VCaP (cell line): Measurements from ENCODE around the gene OLR1.

ENCODE experiments used
- H3K27ac ChIP-seq: fragments of 450-650 bp; 2 replicates; pipeline ENCODE4 v1.5.1; 2017
- CTCF ChIP-seq: fragments of 450-650 bp; conservative IDR thresholded peaks from 2 replicates; pipeline ENCODE4 v1.5.1; 2017; ENCODE audit warnings: mild to moderate bottlenecking, moderate library complexity

OLR1 gene

GRCh38 chr12:10186299-10186698 lies 14.4 kb upstream of the OLR1 start:
- no peak overlapping the region for H3K27ac ChIP-seq

GRCh38 chr12:10184261-10184843 lies 12.4 kb upstream of the OLR1 start:
- TF ChIP-seq CTCF: no peak
- no peak overlapping the region for H3K27ac ChIP-seq

More at GRCh38 chr12:10186299-10186698, 14.4 kb upstream of the OLR1 start:
- TF ChIP-seq CTCF: no peak

- TF ChIP-seq CTCF: no peak
- H3K27ac ChIP-seq: no peak overlapping the region
Measured at GRCh38 chr12:10182354-10183049, 10.6 kb upstream of the OLR1 start.

GRCh38 chr12:10179776-10180181 lies 7.8 kb upstream of the OLR1 start:
- no peak overlapping the region for H3K27ac ChIP-seq
- TF ChIP-seq CTCF: no peak

- TF ChIP-seq CTCF: no peak
- no peak within 1 kb of the TSS for H3K27ac ChIP-seq
Measured at GRCh38 chr12:10178821-10179220, 6.9 kb upstream of the OLR1 start, which contains the start of gene TMEM52B. Gene TMEM52B (plus strand): TSS chr12:10179032. CDS start chr12:10179575, 543 bp downstream.

GRCh38 chr12:10175846-10176636 lies 4.1 kb upstream of the OLR1 start:
- TF ChIP-seq CTCF: peak; percentile 39
- no peak overlapping the region for H3K27ac ChIP-seq

GRCh38 chr12:10174986-10175614 lies 3.2 kb upstream of the OLR1 start:
- no peak for TF ChIP-seq CTCF
- no peak overlapping the region for H3K27ac ChIP-seq
